PC-9 (cell line): ENCODE measurements around the gene UBE2U. TPM values are rescaled to one million over a fixed set of nuclear protein-coding genes. Genes with fewer than 3 reads are reported as not detected.

Experiments used
- BruUV-seq: library from RNA; stranded (reverse); fragments of 400-500 nt; replicated peaks from 2 replicates; lab custom pipeline; 2021; lab: Mats Ljungman, UMichigan
- CTCF ChIA-PET: fragments of 300-600 bp; sonication (Branson Sonifier 250); formaldehyde crosslinking; loops from one replicate; lab custom pipeline; 2022; ENCODE audit warnings: antibody characterized with exemption; lab: Charles Lee
- POLR2A ChIA-PET: fragments of 300-600 bp; sonication (Branson Sonifier 250); formaldehyde crosslinking; loops from one replicate; lab custom pipeline; 2022; ENCODE audit warnings: antibody characterized with exemption; ENCODE audit not compliant: unreplicated experiment; lab: Charles Lee
- DNase-seq, 2 experiments: peaks; one replicate each; pipeline versions ENCODE4 v3.0.0 to v3.0.0-alpha.2; 2015 to 2022; ENCODE audit warnings: mixed read lengths in 1 of 2
- H2AFZ ChIP-seq: fragments of 200-600 bp; sonication (generic); 2 replicates; pipeline ENCODE4 v1.8.1; 2017; ENCODE audit warnings: antibody characterized with exemption
- H3F3A ChIP-seq: fragments of 200-600 bp; sonication (generic); 2 replicates; pipeline ENCODE4 v1.8.1; 2017; ENCODE audit warnings: antibody characterized with exemption, mild to moderate bottlenecking, low read depth; ENCODE audit not compliant: insufficient read depth
- H3K27ac ChIP-seq: fragments of 200-600 bp; sonication (generic); 2 replicates; pipeline ENCODE4 v1.6.1; 2016; ENCODE audit warnings: mixed run types
- H3K27me3 ChIP-seq: fragments of 200-600 bp; sonication (generic); 2 replicates; pipeline ENCODE4 v1.6.1; 2016; ENCODE audit warnings: low read depth, mixed run types; ENCODE audit not compliant: insufficient read depth
- H3K36me3 ChIP-seq: fragments of 200-600 bp; sonication (generic); 2 replicates; pipeline ENCODE4 v1.6.1; 2016; ENCODE audit warnings: low read depth, mixed run types
- H3K4me1 ChIP-seq: fragments of 200-600 bp; sonication (generic); replicated peaks from 2 replicates; pipeline ENCODE4 v1.6.1; 2016; ENCODE audit warnings: mixed run types; ENCODE audit not compliant: insufficient read depth
- H3K4me2 ChIP-seq: fragments of 200-600 bp; sonication (generic); 2 replicates; pipeline ENCODE4 v1.6.1; 2017; ENCODE audit warnings: mixed run types
- H3K4me3 ChIP-seq: fragments of 200-600 bp; sonication (generic); 2 replicates; pipeline ENCODE4 v1.6.1; 2016; ENCODE audit warnings: mixed run types
- H3K79me2 ChIP-seq: fragments of 200-600 bp; sonication (generic); 2 replicates; pipeline ENCODE4 v1.6.1; 2017; ENCODE audit warnings: low read depth, mixed run types
- H3K9me2 ChIP-seq: fragments of 200-600 bp; sonication (generic); 2 replicates; pipeline ENCODE4 v1.8.1; 2017; ENCODE audit warnings: mild to moderate bottlenecking; ENCODE audit not compliant: insufficient read depth
- H3K9me3 ChIP-seq: fragments of 200-600 bp; sonication (generic); 2 replicates; pipeline ENCODE4 v1.8.1; 2016; ENCODE audit warnings: low read depth; ENCODE audit not compliant: insufficient read depth
- H4K20me1 ChIP-seq: fragments of 200-600 bp; sonication (generic); 2 replicates; pipeline ENCODE4 v1.8.1; 2017; ENCODE audit not compliant: insufficient read depth
- EZH2 ChIP-seq: fragments of 200-600 bp; sonication (generic); IDR thresholded peaks from 2 replicates; pipeline ENCODE4 v1.8.0; 2017; ENCODE audit warnings: antibody characterized with exemption, low read depth
- intact Hi-C: fragments of 100-400 bp; cut with micrococcal nuclease; formaldehyde crosslinking; loops from one replicate; pipeline ENCODE4 v1.10.0; 2022; ENCODE audit not compliant: unreplicated experiment
- total RNA-seq: library from RNA; stranded (reverse); gene quantifications from 2 replicates; pipeline ENCODE4 v1.2.3, GENCODE V29; 2021
- TF ChIP-seq, protein P1 (sequence below): fragments of 200-600 bp; sonication (generic); conservative IDR thresholded peaks from 2 replicates; pipeline ENCODE4 v1.6.1; 2017; ENCODE audit warnings: mixed run types, antibody characterized with exemption, mild to moderate bottlenecking, moderate library complexity

Gene UBE2U
- total RNA-seq, 1 experiment from 2014 or later, result not detected

DNA sequence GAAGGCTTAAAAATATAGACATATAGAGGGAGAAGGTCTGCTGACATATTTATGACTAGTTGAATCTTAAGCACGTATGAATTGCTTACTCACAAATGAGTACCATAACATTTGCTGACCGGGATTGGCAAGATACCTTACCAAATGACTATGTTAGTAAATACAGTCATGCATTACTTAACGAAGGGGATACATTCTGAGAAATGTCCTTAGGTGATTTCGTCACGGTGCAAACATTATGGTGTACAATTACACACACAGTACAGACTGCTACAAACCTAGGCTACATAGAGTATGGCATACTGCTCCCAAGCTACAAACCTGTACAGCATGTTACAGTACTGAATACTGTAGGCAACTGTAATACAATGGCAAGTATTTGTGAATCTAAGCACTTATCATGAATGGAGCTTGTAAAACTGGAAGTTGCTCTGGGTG, 19.4 kb upstream of the UBE2U start:
- ChIA-PET POLR2A (no interaction called here), CTCF (no interaction called here)
- TF ChIP-seq, protein P1, sequence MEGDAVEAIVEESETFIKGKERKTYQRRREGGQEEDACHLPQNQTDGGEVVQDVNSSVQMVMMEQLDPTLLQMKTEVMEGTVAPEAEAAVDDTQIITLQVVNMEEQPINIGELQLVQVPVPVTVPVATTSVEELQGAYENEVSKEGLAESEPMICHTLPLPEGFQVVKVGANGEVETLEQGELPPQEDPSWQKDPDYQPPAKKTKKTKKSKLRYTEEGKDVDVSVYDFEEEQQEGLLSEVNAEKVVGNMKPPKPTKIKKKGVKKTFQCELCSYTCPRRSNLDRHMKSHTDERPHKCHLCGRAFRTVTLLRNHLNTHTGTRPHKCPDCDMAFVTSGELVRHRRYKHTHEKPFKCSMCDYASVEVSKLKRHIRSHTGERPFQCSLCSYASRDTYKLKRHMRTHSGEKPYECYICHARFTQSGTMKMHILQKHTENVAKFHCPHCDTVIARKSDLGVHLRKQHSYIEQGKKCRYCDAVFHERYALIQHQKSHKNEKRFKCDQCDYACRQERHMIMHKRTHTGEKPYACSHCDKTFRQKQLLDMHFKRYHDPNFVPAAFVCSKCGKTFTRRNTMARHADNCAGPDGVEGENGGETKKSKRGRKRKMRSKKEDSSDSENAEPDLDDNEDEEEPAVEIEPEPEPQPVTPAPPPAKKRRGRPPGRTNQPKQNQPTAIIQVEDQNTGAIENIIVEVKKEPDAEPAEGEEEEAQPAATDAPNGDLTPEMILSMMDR, result no peak
- Histone ChIP-seq H3K27ac (0 out of 2 replicates have a peak overlapping the region, but pooled peaks have one; percentile 19), H4K20me1 (no peaks in the 10 kb centered on the region), H3K9me3 (no peaks in the 10 kb centered on the region), H3K4me1 (peaks cover 8% of the 10 kb centered on the region; the same call in 1 of the 2 replicates), H3K9me2 (no peaks in the 10 kb centered on the region), H3K36me3 (no peaks in the 10 kb centered on the region), H2AFZ (no peak overlapping the region), H3K79me2 (no peaks in the 10 kb centered on the region), H3K4me2 (no peak overlapping the region), H3K27me3 (no peaks in the 10 kb centered on the region), H3K4me3 (no peak overlapping the region), H3F3A (peaks cover 2% of the 10 kb centered on the region; the same call in 1 of the 2 replicates)
- intact Hi-C loops, result no loop called here
- no TSS peak for BruUV-seq
- peak in 1 of 2 experiments; percentile 52 for DNase-seq

DNA sequence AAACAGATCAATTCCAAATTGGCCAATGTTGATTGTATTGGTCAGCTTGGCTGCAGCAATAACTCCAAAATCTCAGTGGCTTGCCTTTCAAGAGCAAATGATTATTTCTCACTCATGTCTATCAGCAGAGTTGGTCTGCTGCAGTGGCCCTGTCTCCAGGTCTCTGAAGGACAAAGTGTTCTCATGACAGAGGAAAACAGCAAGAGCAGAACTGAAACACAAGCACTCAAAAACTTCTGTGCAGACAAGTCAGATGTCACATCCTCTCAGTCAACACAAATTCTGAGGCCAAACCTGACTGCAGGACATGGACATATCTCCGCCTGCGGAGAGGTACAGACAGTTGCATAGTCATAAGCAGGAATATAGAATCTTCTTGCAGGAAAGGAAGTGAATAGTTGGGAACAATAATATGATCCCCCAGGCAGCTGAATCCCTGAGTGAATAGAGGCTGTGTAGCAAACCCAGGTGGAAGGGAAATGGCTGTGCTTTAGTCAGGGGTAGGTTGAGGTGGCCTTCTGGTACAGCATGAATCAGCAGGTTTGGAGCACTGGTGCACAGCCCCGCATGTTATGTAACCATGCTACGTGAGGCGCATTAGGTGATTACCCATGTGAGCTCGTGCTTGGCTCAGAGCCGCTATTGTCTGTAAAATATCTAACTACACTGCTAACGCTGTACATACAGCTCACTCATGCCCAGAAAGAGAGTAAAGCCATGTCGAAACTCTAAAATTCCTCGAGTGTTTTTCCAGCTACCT, 17.1 kb upstream of the UBE2U start:
- Histone ChIP-seq H2AFZ (no peak overlapping the region), H3K4me2 (no peak overlapping the region), H3K9me3 (no peaks in the 10 kb centered on the region), H3F3A (no peaks in the 10 kb centered on the region), H3K9me2 (no peaks in the 10 kb centered on the region), H3K4me3 (no peak overlapping the region), H4K20me1 (no peaks in the 10 kb centered on the region), H3K27me3 (no peaks in the 10 kb centered on the region), H3K4me1 (peaks cover 8% of the 10 kb centered on the region; the same call in 1 of the 2 replicates), H3K27ac (no peak overlapping the region), H3K36me3 (no peaks in the 10 kb centered on the region), H3K79me2 (no peaks in the 10 kb centered on the region)
- DNase-seq, result no peak
- no peak for TF ChIP-seq EZH2
- TF ChIP-seq, protein P1, result no peak
- intact Hi-C loops, result no loop called here
- no TSS peak for BruUV-seq
- ChIA-PET POLR2A (no interaction called here), CTCF (interaction anchor here (0.6 kb wide), 1 partner anchor 49 kb away, joined by 10 read pairs; no protein-coding TSS in a partner anchor)

DNA sequence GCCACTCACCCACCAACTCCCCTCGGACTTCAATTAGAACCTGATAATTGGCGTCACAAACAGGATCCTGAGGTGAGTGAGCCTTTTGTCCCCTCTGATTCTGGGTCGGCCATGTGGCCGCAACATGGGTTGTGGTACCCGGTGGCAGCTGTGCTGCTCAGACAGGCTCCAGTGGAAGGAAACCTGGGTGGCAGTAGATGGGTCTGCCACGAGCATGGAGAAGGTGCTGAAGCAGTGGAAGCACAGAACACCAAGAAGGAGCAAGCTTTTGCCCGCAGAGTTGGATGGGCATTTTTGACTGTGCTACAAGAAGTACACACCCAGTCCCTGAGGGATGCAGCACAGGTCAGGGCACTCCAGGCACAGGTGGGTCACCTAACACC, 16.5 kb upstream of the UBE2U start:
- Histone ChIP-seq H3K36me3 (no peaks in the 10 kb centered on the region), H3K4me1 (peaks cover 8% of the 10 kb centered on the region; the same call in 1 of the 2 replicates), H3K4me2 (no peak overlapping the region), H3K4me3 (no peak overlapping the region), H3K27me3 (no peaks in the 10 kb centered on the region), H3K79me2 (no peaks in the 10 kb centered on the region), H4K20me1 (no peaks in the 10 kb centered on the region), H3K9me3 (no peaks in the 10 kb centered on the region), H3F3A (no peaks in the 10 kb centered on the region), H2AFZ (no peak overlapping the region), H3K27ac (no peak overlapping the region), H3K9me2 (no peaks in the 10 kb centered on the region)
- DNase-seq, result no peak
- TF ChIP-seq, protein P1, result no peak
- TF ChIP-seq EZH2, result no peak
- intact Hi-C loops, result no loop called here
- no TSS peak for BruUV-seq
- ChIA-PET CTCF (interaction anchor here (0.6 kb wide), 1 partner anchor 49 kb away, joined by 10 read pairs; no protein-coding TSS in a partner anchor), POLR2A (no interaction called here)
